Stomach (tissue), 9 donors: ENCODE data around the gene CTF1. TPM values are rescaled to one million over a fixed set of nuclear protein-coding genes. Genes with fewer than 3 reads are reported as not detected.
A peak's percentile ranks its signal among the peaks of the same experiment; 100 is the strongest.

ENCODE experiments used
- DNase-seq, 2 donors: peaks; one replicate each; pipeline versions ENCODE4 v3.0.0 to v3.0.0-alpha.2; 2013 to 2019
- H3K27ac ChIP-seq, 5 donors: fragments of 200-600 bp in 4 of 5; sonication (generic) in 4 of 5; one replicate each; pipeline ENCODE4 v1.5.1; 2013 to 2019; ENCODE audit warnings: mild to moderate bottlenecking in 1 of 5, moderate library complexity in 1 of 5
- H3K27me3 ChIP-seq, 3 donors: fragments of 200-600 bp; sonication (generic); one replicate each; pipeline ENCODE4 v1.5.1; 2017 to 2019; ENCODE audit warnings: mixed run types in 1 of 3
- H3K36me3 ChIP-seq, 4 donors: fragments of 200-600 bp; sonication (generic); 1 replicate in 3 of 4; 2 replicates in 1 of 4; pipeline ENCODE4 v1.5.1; 2016 to 2019
- H3K4me1 ChIP-seq, 4 donors: fragments of 200-600 bp; sonication (generic); one replicate each; pipeline ENCODE4 v1.5.1; 2016 to 2019
- H3K4me3 ChIP-seq, 4 donors: fragments of 200-600 bp; sonication (generic) in 3 of 4; one replicate each; pipeline ENCODE4 v1.5.1; 2016 to 2019; ENCODE audit warnings: mild to moderate bottlenecking in 1 of 4
- H3K9me3 ChIP-seq, 4 donors: fragments of 200-600 bp; sonication (generic); one replicate each; pipeline ENCODE4 v1.5.1; 2016 to 2019
- CTCF ChIP-seq, 7 experiments: fragments of 450-650 bp in 4 of 7; fragments of 200-600 bp in 3 of 7; sonication (generic) in 3 of 7; IDR thresholded peaks; one replicate each; pipeline ENCODE4 v1.5.1; 2016 to 2019; ENCODE audit warnings: antibody characterized with exemption in 7 of 7, control low read depth in 2 of 7, mild to moderate bottlenecking in 1 of 7
- EP300 ChIP-seq: sonication (generic); formaldehyde crosslinking; IDR thresholded peaks from one replicate; pipeline ENCODE4 v1.6.1; 2017; ENCODE audit warnings: antibody characterized with exemption
- POLR2A ChIP-seq, 4 donors: fragments of 450-650 bp; IDR thresholded peaks; one replicate each; pipeline ENCODE4 v1.6.1; 2016; ENCODE audit warnings: antibody characterized with exemption in 4 of 4, control low read depth in 2 of 4, mild to moderate bottlenecking in 1 of 4, moderate library complexity in 1 of 4
- POLR2AphosphoS5 ChIP-seq, 3 donors: sonication (generic); formaldehyde crosslinking; IDR thresholded peaks; one replicate each; pipeline ENCODE4 v1.6.1; 2016; ENCODE audit warnings: antibody characterized with exemption in 3 of 3
- WGBS, 5 donors: extraction: QIAGEN DNeasy Blood & Tissue Kit in 3 of 5; methylation state at CpG; one replicate each; pipeline versions ENCODE4 v1.1.5 to v1.1.7; 2013 to 2018; 5-methylcytosine and 5-hydroxymethylcytosine counted together
- intact Hi-C: fragments of 100-400 bp; cut with DNase I; formaldehyde crosslinking; loops from one replicate; pipeline ENCODE4 v1.15.1; 2023; ENCODE audit warnings: low total_unique reads
- polyA plus RNA-seq, 3 donors: library from polyadenylated mRNA; stranded (reverse); fragments of 200-250 nt; gene quantifications; one replicate each; pipeline ENCODE4 v1.2.3, GENCODE V29; 2013
- total RNA-seq, 5 donors: library from RNA; depleted of rRNA; stranded (reverse); fragments of >200 nt; gene quantifications; one replicate each; pipeline versions ENCODE4 v1.1.0 to v1.2.3, GENCODE V29; 2014 to 2016
- donor health status: healthy with polysubstance abuse.
- donor health status: Bipolar disorder and iron deficiency.
- donor health status: healthy.

CTF1 gene
- total and polyA plus RNA-seq, 8 donors: 0.29 to 4.5 (median 2.2) TPM; not detected in 2

DNA sequence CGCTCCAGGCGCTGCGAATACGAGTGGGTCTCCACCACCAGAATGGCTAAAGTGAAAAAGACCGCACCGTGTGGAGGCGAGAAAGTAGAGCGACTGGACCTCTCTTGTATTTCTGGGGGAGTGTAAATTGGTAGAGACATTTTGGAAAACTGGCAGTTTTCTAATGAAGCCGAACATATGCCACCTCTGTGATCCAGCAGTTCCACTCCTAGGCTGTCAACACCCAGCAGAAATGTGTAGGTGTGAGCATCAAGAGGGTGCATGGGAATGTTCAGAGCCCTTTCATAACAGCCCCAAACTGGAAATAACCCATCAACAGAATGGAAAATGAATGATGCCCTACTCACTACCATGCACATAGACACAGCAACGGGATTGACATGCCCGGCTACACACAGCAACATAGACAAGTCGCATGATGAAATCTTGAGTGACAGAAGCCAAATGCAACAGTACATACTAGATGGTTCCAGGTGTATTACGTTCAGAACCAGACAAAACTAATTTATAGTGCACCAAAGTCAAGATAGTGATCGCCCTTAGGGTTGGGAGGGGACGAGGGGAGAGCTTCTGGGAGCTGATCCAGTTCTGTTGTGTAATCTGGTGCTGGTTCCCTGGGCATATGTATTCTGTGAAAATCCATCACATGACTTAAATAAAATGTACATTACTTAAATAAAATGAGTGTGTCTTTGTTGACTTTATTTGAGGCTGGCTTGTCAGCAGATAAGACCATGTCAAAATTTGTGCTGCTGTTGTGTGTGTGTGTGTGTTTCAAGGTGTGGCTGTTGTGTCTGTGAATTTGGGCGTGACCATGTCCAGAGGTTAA, 1.7 kb upstream of the CTF1 start:
- Histone ChIP-seq H3K9me3 (no peaks in the 10 kb centered on the region), H3K4me3 (peak overlapping the region; percentile 61 to 80 (median 74)), H3K27me3 (no peaks in the 10 kb centered on the region), H3K36me3 (peaks cover 3 to 22% (median 21%) of the 10 kb centered on the region in 4 donors), H3K4me1 (peaks cover 44 to 70% (median 61%) of the 10 kb centered on the region in 4 donors), H3K27ac (peak overlapping the region; percentile 85 to 99 (median 97))
- no peak for DNase-seq
- intact Hi-C loops: loop anchor here (10.0 kb wide), 1 partner anchor 50 kb away; no protein-coding TSS in a partner anchor
- TF ChIP-seq CTCF (IDR thresholded peaks at IDR 0.05) (no peak), POLR2A (IDR thresholded peaks at IDR 0.05) (no peak), POLR2AphosphoS5 (IDR thresholded peaks at IDR 0.05) (no peak), EP300 (no peak)
- WGBS, 5 donors: 29 to 39% (median 35%) methylated on average over 16 of the region's 16 CpGs

DNA sequence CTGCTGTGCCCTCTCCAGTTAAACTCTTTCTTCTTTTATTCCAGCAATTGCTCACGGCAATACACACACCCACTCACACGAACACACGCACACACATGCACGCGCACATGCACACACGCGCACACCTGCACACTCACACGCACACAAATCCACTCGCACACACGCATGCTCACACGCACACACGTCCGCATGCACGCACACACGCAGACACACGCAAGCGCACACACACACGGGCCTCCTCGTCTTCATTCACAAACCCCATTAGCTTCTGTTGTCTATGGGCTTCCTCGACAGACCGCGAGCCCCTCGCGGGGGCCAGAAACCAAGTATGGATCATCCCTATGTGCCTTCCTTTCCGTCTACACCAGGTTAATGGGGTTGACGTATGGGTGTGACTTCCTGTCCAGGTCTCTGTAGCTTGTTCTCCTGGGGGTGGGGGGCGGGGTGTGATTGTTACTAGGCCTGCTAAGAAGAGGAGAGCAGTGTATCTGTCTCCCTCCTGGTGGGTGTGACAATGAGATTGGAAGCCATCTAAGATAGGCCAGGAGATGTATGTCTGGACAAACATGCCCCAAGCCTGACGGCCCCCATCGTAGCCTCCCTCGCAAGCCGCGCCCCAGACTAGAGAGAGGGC, 670 bp upstream of the CTF1 start:
- intact Hi-C loops: loop anchor here (10.0 kb wide), 1 partner anchor 51 kb away; no protein-coding TSS in a partner anchor
- Histone ChIP-seq H3K9me3 (no peaks in the 10 kb centered on the region), H3K27me3 (no peaks in the 10 kb centered on the region), H3K36me3 (peaks cover 0 to 12% (median 12%) of the 10 kb centered on the region in 4 donors), H3K4me3 (peak overlapping the region; percentile 44 to 59 (median 56)), H3K27ac (peak overlapping the region; percentile 96 to 99 (median 97)), H3K4me1 (peaks cover 44 to 74% (median 63%) of the 10 kb centered on the region in 4 donors)
- WGBS, 5 donors: 53 to 64% (median 60%) methylated on average over 32 of the region's 32 CpGs
- DNase-seq: no peak
- TF ChIP-seq POLR2A (IDR thresholded peaks at IDR 0.05) (no peak), CTCF (IDR thresholded peaks at IDR 0.05) (no peak), EP300 (no peak), POLR2AphosphoS5 (IDR thresholded peaks at IDR 0.05) (no peak)

- peak; percentile 92 to 97 for DNase-seq
- Histone ChIP-seq H3K4me3 (peak overlapping the region; percentile 44 to 59 (median 56)), H3K27me3 (no peaks in the 10 kb centered on the region), H3K9me3 (no peaks in the 10 kb centered on the region), H3K27ac (peak overlapping the region; percentile 96 to 99 (median 97)), H3K4me1 (peaks cover 44 to 80% (median 70%) of the 10 kb centered on the region in 4 donors), H3K36me3 (no peaks in the 10 kb centered on the region)
- TF ChIP-seq EP300 (no peak), POLR2AphosphoS5 (IDR thresholded peaks at IDR 0.05) (peak; percentile 8 to 85 (median 73))
- WGBS, 5 donors: 15 to 19% (median 17%) methylated on average over 31 of the region's 31 CpGs
- intact Hi-C loops: loop anchor here (10.0 kb wide), 1 partner anchor 52 kb away; no protein-coding TSS in a partner anchor
Observed at GRCh38 chr16:30896889-30897733, 697 bp downstream of the CTF1 start.

DNA sequence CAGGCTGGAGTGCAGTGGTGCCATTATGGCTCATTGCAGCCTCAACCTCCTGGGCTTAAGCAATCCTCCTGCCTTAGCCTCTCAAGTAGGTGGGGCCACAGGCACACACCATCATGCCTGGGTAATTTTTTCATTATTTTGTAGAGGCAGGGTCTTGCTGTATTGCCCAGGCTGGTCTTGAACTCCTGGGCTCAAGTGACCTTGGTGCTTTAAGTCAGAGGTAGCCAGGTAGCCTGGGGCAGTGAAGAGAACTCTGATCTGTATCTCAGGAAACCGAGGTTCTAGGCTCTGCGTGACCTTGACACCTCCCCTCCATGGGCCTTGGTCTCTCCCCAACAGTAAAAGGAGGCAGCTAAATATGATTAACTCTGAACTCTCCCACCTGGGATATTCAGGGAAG, 3.4 kb downstream of the CTF1 start:
- no peak for DNase-seq
- Histone ChIP-seq H3K36me3 (no peaks in the 10 kb centered on the region), H3K27me3 (no peaks in the 10 kb centered on the region), H3K4me3 (no peak overlapping the region), H3K27ac (no peak overlapping the region), H3K9me3 (no peaks in the 10 kb centered on the region), H3K4me1 (peaks cover 40 to 75% (median 71%) of the 10 kb centered on the region in 4 donors)
- intact Hi-C loops: loop anchor here (10.0 kb wide), 1 partner anchor 55 kb away; no protein-coding TSS in a partner anchor
- 78 to 89% (median 88%) methylated on average over 2 of the region's 2 CpGs for WGBS, 5 donors
- no peak for TF ChIP-seq EP300
- TF ChIP-seq POLR2AphosphoS5 (IDR thresholded peaks at IDR 0.05): no peak
- no peak for TF ChIP-seq POLR2A (IDR thresholded peaks at IDR 0.05)
- TF ChIP-seq CTCF (IDR thresholded peaks at IDR 0.05): no peak
